HL-60 (cell line): ENCODE results near the gene GABRD.

ENCODE experiments used
- DNase-seq, 2 experiments: peaks; one replicate each; pipeline ENCODE4 v3.0.0-alpha.2; 2010 to 2020; ENCODE audit warnings: low read depth in 1 of 2, low spot score in 1 of 2
- H3K27ac ChIP-seq: fragments of 250-450 bp; sonication (Bioruptor Pico); replicated peaks from 2 replicates; pipeline ENCODE4 v1.5.1; 2020; ENCODE audit warnings: mild to moderate bottlenecking, moderate library complexity
- H3K27me3 ChIP-seq: fragments of 250-450 bp; sonication (Bioruptor Pico); 2 replicates; pipeline ENCODE4 v1.5.1; 2021; ENCODE audit warnings: mild to moderate bottlenecking, moderate library complexity; ENCODE audit not compliant: insufficient read depth, poor library complexity, severe bottlenecking
- H3K4me3 ChIP-seq: replicated peaks from 2 replicates; pipeline ENCODE4 v1.5.1; 2011; ENCODE audit warnings: mild to moderate bottlenecking, control low read depth, low read length; ENCODE audit not compliant: insufficient read depth
- GABPA ChIP-seq: IDR thresholded peaks from 2 replicates; pipeline ENCODE4 v1.6.1; 2012; ENCODE audit warnings: low read depth
- POLR2AphosphoS5 ChIP-seq: IDR thresholded peaks from 2 replicates; pipeline ENCODE4 v1.6.1; 2012; ENCODE audit warnings: low read depth
- SPI1 ChIP-seq: IDR thresholded peaks from 2 replicates; pipeline ENCODE4 v1.6.1; 2012; ENCODE audit warnings: low read depth, mild to moderate bottlenecking, borderline replicate concordance
- TF ChIP-seq, protein P1 (sequence below): IDR thresholded peaks from 2 replicates; pipeline ENCODE4 v1.6.1; 2012; ENCODE audit warnings: low read depth; ENCODE audit not compliant: insufficient replicate concordance
- TF ChIP-seq, protein P2 (sequence below): IDR thresholded peaks from one replicate; pipeline ENCODE4 v1.5.1; 2011; ENCODE audit warnings: low read length, control low read depth, inconsistent platforms; ENCODE audit not compliant: insufficient read depth

The GABRD gene

DNA sequence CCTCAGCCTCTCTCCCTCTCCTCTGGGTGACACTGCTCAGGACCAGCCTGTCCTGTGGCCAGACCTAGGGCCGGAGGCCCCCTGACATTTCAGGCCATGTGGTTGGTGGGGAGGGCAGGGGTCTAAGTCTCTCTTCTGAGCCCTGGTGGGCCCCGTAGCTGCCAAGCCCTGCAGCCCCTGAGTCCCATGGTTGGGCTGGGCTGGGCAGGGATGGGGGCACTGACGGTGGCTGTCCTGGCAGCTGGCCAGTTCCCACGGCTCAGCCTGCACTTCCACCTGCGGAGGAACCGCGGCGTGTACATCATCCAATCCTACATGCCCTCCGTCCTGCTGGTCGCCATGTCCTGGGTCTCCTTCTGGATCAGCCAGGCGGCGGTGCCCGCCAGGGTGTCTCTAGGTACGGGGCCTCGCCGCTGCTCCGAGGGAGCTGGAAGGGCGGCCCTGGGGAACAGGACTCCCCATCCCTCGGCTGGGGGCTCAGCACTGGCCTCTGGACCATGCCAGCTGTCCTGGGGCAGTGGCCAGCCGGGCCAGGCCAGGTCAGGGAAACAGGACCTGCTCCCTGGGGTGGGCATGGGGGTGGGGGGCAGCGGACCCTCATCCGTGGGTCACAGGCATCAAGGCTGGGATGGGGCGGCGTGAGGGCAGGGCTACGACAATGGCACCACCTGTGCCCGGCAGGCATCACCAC lies 9.9 kb downstream of the GABRD start:
- DNase-seq, result no peak
- H3K4me3 ChIP-seq, result no peak overlapping the region
- no peak for TF ChIP-seq SPI1
- TF ChIP-seq, protein P1, sequence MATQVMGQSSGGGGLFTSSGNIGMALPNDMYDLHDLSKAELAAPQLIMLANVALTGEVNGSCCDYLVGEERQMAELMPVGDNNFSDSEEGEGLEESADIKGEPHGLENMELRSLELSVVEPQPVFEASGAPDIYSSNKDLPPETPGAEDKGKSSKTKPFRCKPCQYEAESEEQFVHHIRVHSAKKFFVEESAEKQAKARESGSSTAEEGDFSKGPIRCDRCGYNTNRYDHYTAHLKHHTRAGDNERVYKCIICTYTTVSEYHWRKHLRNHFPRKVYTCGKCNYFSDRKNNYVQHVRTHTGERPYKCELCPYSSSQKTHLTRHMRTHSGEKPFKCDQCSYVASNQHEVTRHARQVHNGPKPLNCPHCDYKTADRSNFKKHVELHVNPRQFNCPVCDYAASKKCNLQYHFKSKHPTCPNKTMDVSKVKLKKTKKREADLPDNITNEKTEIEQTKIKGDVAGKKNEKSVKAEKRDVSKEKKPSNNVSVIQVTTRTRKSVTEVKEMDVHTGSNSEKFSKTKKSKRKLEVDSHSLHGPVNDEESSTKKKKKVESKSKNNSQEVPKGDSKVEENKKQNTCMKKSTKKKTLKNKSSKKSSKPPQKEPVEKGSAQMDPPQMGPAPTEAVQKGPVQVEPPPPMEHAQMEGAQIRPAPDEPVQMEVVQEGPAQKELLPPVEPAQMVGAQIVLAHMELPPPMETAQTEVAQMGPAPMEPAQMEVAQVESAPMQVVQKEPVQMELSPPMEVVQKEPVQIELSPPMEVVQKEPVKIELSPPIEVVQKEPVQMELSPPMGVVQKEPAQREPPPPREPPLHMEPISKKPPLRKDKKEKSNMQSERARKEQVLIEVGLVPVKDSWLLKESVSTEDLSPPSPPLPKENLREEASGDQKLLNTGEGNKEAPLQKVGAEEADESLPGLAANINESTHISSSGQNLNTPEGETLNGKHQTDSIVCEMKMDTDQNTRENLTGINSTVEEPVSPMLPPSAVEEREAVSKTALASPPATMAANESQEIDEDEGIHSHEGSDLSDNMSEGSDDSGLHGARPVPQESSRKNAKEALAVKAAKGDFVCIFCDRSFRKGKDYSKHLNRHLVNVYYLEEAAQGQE, result no peak
- TF ChIP-seq, protein P2, sequence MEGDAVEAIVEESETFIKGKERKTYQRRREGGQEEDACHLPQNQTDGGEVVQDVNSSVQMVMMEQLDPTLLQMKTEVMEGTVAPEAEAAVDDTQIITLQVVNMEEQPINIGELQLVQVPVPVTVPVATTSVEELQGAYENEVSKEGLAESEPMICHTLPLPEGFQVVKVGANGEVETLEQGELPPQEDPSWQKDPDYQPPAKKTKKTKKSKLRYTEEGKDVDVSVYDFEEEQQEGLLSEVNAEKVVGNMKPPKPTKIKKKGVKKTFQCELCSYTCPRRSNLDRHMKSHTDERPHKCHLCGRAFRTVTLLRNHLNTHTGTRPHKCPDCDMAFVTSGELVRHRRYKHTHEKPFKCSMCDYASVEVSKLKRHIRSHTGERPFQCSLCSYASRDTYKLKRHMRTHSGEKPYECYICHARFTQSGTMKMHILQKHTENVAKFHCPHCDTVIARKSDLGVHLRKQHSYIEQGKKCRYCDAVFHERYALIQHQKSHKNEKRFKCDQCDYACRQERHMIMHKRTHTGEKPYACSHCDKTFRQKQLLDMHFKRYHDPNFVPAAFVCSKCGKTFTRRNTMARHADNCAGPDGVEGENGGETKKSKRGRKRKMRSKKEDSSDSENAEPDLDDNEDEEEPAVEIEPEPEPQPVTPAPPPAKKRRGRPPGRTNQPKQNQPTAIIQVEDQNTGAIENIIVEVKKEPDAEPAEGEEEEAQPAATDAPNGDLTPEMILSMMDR, result no peak
- no peak for TF ChIP-seq GABPA
- TF ChIP-seq POLR2AphosphoS5, result no peak
- H3K27me3 ChIP-seq, result peaks cover 12% of the 10 kb centered on the region
- no peak overlapping the region for H3K27ac ChIP-seq

DNA sequence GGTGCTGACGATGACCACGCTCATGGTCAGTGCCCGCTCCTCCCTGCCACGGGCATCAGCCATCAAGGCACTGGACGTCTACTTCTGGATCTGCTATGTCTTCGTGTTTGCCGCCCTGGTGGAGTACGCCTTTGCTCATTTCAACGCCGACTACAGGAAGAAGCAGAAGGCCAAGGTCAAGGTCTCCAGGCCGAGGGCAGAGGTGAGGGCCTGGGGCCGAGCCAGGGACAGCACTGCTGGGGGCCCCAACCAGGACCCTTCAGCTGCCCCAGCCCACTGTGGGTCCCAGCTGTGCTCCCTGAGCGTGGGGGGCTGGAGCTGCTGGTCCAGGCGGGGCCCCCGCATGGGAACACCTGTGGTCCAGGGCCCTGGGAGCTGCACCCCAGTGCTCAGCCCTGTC lies 10.4 kb downstream of the GABRD start:
- Histone ChIP-seq H3K27me3 (peaks cover 12% of the 10 kb centered on the region), H3K4me3 (no peak overlapping the region), H3K27ac (no peak overlapping the region)
- TF ChIP-seq GABPA (no peak), POLR2AphosphoS5 (no peak), SPI1 (no peak)
- TF ChIP-seq, protein P1, result no peak
- TF ChIP-seq, protein P2, result no peak
- DNase-seq, result no peak

DNA sequence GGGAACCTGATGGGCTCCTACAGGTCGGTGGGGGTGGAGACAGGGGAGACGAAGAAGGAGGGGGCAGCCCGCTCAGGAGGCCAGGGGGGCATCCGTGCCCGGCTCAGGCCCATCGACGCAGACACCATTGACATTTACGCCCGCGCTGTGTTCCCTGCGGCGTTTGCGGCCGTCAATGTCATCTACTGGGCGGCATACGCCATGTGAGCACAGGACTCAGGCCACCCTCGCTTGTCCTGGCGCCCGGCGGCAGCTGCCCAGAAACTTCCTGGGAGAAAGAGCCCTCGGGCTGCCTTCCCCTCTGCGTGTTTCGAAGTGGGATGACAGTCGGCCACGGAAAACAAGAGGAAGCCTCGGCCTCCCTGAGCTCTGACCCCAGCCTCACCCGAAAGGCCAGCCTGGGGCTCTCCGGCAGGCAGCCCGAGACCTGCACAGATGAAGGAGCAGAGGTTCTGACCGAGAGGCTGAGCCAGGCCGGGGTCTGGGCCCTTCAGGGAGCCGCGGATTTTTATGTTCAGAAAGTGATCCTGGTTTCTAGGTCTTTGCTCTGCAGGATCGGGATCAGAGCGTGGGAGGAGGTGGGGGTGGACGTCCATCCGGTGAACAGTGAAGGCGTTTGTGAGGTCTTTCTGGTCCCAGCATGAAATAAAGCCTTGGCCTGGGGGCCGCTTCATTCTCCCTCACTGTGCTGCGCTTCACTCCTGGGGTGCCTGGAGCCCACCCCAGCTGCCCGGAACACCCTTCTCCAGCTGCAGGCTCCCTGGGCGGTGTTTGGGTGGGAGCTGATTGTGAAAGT lies 11.1 kb downstream of the GABRD start:
- Histone ChIP-seq H3K4me3 (no peak overlapping the region), H3K27ac (no peak overlapping the region), H3K27me3 (peaks cover 7% of the 10 kb centered on the region)
- TF ChIP-seq, protein P1, result no peak
- no peak for DNase-seq
